GM18861 (cell line): ENCODE results near the gene RIIAD1.

Source experiments
- ATAC-seq: cut with Tn5 transposase; IDR thresholded peaks from one replicate; pipeline ENCODE4 v1.9.1; 2021; ENCODE audit not compliant: unreplicated experiment

The RIIAD1 gene

DNA sequence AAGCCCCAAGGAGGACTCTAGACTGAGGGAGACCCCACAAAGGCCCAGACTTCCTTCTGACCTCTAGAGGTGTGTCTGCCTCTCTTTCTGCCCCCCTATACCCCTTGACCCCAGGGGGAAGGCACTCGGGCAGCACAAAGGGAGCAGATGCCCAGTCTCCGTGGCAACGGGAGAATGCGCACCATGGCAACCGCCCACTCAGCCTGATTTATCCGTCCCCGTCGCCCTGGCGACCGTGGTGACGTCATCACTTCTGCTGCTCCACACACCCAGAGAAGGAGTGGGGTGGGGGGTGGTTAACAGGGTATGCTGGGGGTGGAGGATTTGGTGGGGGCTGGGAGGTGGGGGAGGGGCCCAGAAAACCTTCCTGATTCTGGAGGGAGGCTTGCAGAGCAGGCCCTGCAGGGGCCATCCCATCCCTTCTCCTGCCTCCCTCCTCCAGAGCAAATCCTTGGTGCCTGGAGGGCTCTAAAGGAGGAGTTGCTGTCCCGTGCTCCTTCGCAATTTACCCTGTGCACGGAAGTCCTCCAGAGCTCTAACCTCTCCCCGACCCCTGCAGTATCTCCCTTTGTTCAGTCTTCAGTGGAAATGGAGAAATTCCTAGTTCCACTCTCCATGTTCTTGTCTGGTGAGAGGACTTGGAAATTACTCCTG, 11.0 kb upstream of the RIIAD1 start:
- ATAC-seq: no peak

DNA sequence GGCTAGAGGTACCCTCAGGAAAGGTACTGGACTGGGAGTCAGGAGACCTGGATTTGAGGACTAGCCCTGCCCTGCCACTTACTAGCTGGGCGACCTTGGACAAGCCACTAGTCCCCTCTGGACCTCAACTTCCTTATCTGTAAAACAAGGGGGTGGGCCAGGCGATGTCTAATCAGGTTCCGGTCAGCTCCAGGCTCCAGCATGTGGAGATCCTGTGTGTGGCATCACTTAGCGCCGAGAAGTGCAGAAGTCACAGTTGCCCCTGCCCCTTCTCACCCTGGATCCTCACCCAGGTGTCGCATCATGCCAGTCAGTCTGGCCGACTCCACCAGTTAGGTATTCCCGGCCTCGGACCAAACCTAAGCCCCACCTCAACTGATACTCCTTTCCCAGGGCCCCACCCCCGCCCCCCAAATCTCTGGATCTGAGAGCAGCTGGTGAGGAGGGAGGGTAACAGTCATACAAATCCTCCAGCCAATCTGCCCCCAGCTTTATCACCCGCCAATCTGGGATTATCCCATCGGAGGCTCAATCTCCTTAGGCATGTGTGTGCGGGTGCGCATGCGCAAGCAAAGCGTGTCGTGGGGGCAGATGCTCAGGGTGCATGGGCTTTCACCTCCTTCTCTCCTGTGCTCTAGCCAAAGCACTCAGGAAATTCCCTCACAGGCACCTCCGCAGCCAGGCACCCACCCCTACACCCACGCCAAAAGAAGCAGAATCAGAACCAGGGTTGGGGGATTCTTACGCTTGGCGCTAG, 10.1 kb upstream of the RIIAD1 start:
- ATAC-seq: no peak

DNA sequence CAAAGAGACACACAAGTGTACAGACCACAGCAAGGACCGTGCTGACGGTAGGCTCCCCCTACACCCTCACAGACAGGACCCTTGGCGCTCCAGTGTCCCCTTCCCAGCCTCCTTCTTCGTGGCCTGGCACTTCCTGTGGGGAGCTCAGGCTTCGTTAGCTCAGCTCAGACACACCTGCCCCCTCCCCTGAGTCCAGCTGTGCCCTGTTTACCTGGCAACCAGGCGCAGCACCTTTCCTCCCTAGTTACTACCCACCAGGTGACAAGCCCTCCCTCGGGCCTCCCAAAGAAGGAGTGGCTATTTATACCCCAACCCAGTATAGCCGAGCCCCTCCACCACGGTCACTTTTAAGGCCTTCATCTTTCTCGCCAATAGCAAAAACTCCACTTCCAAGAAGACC, 9.4 kb upstream of the RIIAD1 start:
- ATAC-seq: no peak

DNA sequence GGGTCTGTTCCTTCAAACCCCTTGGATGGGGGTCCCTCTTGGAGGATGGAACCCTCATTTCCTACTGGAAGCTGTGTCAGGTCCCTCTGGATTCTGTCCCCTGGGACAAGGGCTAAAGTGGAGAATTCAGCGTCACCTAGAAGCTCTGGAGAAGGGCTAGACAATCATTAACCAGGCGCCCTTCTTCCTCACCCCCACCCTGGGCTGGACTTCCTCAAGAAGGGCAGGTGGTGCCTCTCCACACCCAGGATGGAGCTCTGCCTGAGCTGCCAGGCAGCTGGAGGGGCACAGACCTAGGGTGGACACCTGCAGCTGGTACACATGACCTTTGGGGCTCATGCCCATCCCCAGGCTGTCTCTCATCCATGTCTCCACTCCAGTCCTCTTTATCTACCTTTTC, 8.3 kb upstream of the RIIAD1 start:
- ATAC-seq: no peak

DNA sequence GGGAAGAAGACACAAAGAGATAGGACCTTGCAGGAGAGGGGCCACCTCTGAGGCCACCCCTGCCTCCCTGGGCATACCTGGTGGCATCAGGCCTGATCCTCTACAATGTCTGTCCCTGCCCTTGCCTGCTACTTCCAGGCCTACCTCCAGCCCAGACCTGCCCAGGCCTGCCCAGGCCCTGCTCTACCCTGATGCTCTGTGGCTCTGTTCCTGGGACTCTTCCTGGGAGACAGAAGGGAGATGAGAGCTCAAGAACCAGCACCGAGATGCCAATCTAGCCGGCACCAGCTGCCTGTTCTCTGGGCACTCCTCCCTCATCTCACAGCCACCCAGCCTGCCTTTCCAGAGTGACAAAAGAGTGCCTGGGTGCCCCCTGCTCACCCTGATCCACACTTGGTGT, 7.4 kb upstream of the RIIAD1 start:
- ATAC-seq: no peak

DNA sequence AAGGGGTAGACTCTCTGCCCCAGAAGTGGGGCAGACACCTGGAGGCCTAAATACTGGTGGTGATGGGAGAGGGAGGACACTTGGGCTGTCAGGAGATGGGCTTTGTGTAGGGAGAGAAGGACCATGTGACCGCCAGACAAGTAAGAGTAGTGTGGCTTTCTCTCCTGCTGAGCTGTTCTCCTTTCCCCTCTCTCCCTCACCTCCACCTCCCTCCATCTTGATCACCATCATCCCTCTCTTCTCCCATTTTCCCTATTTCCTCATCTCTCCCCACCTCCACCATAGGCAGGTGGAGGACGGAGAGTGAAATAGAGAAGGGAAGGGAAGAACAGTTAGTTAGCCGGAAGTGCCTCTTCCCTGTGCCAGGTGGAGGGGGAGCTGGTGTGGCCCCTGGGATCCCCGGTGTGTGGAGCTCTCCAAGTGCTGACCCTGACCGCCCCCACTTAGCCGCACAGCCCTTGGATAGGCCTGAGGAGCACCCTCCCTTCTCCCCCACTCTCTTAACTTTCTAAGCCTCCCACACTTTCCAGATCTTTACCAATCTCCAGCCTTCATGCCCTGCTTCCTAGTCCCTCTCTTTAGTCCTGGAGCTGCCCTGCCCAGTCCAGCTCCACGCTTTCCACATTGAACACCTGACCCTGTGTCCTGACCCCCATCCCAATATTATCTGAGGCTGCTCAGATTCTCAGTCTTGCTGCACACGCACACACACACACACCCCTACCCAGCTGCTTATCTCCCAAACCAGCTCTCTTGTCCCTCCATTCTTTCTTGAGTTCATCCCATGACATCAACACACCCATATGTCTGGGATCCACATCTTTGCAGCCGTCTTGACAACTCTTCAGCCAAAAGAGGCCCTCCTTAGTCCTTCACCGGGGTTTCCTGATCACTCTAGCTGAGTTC, 6.2 kb upstream of the RIIAD1 start:
- ATAC-seq: no peak

DNA sequence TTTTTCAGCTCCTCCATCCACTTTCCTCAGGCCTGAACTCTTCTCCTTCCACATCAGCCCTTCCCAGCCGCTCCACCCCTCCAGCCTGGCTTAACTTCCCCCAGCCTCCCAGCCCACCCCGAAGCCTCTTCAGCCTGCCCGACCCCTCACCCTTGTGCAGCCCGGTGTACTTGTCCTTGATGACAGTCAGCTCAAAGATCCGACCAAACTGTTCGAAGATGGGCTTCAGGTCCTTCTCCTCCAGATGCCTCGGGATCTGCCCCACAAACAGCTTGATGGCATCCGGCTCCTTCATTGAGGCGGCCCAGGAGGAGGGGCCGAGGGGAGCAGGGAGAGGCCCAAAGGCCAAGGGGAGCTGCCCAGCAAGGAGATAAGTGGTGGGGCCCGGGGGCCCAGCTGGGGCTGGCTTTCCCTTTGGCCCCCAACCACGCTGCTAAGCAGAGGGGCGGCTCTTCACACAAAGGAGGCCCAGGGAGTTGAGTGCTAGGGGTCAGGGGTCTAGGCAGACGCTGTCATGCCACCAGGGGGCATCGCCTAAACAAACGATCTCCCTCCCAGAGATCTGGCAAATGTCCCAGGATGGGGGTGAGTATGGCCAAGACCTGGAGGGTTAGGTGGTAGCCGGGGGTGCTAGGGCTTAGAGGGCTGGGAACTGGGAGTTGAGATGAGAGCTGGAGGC, 5.5 kb upstream of the RIIAD1 start:
- ATAC-seq: no peak

DNA sequence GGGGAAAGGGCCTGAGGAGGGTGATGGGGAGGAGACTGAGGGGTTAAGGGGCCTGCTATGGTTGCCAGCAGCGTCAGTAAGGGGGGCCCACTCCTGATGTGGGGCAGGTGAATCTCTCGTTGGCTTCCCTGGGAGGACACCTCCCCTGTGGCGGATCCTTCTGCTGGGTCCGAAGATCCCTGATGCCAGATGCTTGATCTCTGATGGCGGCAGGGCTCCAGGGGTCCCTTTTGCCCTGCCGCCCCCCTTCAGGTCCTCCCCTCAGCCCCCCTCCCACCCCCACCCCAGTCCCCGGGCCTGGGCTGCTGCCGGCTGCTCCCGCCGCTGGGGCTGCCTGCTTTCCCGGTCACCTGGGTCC, 4.9 kb upstream of the RIIAD1 start:
- ATAC-seq: no peak

DNA sequence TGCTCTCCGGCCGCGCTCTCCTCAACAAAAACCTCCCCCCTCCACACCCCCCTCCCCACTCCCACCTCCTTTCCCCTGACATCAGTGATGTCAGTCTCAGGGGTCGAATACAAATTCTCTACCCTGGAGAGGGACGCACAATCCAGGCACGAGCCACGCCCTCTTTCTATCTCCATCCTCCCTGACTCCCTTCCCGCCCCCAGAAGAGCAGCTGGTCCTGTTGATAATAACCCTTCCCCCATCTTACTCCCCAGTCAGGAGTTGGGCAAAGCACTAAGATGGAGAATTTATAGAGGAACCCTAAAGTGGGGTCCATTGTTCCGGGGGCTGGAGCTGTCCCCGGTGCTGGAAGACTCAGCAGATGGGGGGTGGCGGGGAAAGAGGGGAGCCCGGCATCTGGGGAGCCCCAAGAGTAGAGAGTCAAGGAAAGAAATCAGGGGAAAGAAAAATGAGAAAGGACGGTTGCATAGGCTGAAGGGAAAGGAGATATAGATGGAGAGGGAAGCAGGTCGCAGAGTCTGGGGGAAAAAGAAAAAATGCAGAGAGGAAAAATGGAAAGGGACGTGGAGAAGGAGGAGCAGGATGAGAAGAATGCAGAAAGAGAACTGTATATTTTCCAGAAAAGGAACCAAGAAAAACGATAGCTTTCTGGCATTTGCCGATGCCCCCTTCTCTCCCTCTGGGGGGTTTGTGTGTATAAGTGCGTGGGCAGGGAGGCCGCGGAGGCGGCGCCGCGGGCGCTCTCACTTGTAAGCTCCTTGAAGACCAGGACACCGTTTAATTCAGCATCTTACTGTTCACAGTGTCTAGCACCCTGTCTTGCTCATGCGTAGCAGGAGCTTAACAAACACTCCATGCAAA, 4.3 kb upstream of the RIIAD1 start, which contains the start of gene CELF3:
Gene CELF3 (minus strand): TSS at position 33 of the 861 bp plus-strand sequence. CDS start 783 bp downstream, outside the sequence.
- ATAC-seq: no peak

DNA sequence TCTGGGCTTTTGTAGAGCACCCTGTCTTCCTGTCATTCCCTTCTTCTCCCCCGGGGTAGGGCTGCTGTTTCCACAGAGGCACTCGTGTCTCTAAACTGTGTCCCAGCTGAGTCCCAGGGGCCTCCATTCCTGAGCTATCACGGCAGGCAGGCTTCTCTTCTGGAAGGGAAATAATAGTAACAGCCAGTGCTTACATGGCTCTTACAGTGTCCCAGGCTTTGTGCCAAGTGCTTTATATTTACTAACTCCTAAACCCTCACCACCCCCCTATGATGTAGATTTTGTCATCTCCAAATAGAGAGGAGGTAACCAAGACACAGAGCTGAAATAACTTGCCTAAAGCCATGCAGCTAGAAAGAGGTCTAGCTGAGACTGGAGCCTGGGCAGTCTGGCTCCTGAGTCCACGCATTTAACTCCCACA, 3.3 kb upstream of the RIIAD1 start:
- ATAC-seq: no peak

DNA sequence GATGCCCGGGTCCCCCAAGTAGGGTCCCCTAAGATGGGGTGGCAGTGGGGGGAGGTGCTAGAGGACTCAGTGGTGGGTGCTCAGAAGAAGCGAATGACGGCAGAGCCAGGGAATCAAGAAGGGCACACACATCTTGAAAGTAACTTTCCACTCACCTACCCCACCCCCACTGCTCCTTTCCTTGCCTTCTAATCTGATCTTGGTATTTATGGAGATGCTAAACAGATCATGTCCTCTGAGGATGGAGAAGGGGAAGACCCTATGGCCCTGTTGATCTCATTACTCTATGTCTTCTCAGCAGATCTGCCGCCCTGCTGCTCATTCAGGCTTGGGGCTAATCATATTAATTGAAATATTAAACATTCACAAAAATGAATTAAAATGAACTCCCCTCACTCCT, 2.7 kb upstream of the RIIAD1 start:
- no peak for ATAC-seq

DNA sequence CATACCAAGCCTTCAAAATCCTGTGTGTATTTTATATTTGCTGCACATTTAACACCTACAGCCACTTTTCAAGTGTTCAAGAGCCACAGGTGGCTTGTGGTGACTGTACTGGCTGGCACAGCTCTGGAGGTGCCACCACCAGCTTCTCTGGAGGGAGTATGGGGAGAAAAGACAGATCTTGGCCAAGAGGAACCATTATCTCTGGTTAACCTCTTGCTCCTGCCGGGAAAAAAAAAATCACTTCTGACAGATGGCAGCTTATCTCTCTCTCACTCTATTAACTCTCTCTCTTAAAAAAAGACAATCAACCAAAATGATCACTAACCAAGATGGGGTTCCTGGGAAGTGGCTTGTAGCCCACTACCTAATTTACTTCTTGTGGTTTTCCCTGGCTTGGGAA, 1.2 kb upstream of the RIIAD1 start:
- ATAC-seq: no peak

DNA sequence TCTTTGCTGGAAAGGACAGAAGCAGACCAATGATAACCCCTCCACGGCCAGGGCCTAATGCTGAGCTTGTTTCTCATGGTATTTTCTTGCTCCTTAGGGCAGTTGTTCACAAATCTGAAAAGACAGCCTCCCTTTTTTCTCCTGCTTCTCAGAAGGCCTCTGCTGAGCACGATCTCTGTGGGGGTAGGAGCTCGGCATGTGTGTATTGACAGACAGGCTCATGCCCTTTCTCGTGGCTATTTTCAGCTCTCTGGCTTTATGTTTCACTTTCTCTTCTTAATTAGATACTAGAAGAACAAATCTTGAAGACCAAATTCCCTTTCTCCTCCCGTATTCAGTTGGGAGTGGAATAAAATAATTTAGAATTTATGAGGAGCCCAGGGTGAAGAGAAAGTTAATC, 768 bp upstream of the RIIAD1 start:
- ATAC-seq: no peak

DNA sequence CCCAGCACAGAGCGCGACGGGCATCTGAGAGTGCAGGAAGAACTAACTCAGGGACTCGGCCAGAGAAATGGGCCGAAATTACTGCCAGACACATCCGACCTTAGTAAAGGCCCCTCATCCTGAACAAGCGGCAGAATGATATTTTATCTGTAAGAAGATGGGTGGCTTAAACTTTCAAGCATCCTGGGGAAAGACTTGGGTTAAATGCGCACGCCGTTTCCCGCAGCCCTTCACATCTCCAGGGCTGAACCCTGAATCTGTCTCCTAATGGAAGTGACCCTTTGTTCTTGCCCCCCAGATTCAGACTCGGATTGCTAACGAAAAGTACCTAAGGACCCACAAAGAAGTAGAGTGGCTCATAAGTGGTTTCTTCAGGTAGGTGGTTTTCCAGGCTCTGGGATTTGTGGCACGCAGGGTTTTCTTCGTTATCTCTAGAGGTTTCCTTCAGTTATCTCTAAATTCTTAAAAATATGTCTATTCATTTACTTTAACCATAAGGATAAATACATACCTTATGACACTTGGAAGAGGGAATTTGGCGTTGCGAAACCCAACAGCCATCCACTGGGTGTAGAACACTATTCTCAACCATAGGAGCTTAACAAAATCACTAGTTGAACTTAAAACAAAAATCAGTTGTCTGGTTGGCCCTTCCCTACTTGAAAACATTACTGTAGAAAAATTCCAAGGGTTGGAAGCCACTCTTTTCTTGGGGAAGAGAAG, 627 bp downstream of the RIIAD1 start:
- ATAC-seq: no peak

DNA sequence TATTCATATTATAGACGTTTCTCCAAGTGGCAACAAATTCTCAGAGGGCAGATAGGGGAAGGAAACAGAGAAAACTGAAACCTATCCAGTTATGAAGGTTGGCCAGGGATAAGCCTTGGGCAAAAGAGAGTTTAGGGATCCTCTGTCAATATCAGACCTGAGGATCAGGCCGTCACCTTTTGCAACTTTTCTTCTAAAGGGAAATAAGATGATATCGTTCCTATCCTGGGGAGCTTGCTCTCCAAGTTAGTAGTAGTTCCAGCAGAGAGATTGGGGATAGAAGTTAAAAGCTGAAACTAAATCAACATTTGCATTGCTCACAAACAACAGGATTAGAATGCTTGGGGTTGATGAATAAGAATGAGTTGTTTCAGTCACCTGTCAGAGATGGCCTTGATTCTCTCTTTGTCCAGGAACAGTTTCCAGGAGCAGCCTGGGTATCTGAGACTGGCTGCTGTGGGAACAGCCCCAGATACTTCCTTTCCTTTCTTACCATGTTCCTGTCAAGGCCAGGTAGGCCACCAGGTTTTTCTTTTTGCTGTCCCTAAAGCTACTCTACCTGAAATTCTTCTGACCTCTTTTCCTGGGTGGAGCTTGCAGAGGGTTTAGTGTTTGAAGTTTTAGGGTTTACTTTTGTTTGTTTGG, 2.5 kb downstream of the RIIAD1 start:
- ATAC-seq: no peak

DNA sequence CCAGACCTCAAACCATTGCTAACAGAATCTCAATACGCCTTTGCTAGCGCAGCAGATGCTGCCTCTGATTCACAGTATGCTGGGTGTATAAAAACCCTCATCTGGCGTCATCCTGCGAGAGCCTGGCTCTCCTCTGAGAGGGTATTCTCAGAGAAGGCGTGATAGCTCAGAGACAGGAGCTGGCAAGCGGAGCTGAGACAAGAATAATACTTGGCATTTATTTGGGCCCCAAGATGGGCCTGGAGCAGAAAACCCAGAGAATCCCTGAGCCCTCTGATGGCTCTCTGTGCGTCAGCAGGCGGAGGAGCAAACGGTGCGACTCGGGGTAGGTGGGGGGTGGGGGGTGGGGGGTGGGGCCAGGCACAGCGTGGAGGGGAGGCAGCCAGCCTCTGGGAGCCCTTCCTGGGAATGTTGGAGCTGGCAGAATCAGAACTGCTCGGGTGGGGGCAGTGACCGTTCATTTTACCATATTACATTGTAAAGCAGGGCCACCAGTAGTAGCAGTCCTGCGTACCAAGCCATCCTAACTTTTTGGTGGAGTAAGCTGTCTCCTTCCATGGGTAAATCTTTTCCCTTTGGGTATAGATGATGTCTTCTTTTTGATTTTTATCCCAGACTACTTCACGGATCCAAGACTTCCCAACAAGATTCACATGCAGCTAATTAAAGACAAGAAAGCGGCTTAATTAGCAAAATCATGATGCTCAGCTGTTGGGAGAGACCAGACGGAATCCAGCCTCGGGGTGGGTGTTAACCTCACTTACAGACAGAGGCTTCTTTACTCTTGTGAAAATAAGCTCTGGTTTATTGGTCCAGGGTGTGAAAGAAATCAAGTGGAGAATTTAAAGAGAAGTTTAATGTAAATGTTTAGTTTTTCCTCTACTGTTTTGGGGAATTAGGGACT, 7.1 kb downstream of the RIIAD1 start:
- no peak for ATAC-seq

DNA sequence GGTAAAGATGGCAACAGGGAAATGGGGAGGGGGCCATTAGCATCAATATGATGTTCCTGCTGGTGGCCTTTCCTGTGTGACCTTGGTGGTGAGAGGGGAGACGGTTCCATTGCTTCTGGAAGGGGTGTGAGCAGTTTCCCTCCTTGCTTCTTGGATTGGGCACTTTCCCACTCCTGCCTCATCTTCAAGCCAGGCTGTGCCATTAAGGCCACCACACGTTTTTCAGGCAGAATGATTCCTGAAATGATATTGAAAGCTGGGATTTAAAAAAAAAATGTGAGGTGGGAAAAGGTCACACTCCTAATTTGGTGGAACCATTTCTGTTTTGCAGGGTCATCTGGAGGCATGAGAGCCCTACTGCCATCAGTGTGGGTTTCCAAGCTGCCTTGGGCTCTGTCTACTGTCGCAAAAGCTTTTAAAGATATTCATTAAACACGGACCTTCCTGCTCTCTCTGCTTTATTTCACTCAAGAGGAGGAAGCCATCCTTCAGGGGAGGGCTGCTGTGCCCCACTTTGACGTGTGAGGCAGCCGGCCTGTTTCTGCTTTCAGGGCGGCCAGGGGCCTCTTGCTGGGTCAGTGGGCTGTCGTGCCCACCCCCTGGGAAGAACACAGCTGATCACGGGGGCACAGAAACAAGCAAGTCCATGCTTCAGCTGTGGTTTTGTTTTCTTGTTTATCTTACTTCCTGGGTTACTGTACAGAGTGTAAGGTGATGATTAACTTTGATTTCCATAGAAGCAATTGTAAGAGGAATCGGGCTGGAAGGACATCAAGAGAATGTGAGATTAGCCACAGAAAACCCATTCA, 8.0 kb downstream of the RIIAD1 start:
- no peak for ATAC-seq
